Smooth muscle cell of the coronary artery (primary cell): Measurements from ENCODE around the gene DPEP2. TPM values are rescaled to one million over a fixed set of nuclear protein-coding genes. Genes with fewer than 3 reads are reported as not detected.

Experiments used
- total RNA-seq: library from RNA; depleted of rRNA; stranded (reverse); fragments of >200 nt; gene quantifications from 2 replicates; pipeline ENCODE4 v1.2.3, GENCODE V29; 2014; ENCODE audit warnings: low replicate concordance

Gene DPEP2, protein sequence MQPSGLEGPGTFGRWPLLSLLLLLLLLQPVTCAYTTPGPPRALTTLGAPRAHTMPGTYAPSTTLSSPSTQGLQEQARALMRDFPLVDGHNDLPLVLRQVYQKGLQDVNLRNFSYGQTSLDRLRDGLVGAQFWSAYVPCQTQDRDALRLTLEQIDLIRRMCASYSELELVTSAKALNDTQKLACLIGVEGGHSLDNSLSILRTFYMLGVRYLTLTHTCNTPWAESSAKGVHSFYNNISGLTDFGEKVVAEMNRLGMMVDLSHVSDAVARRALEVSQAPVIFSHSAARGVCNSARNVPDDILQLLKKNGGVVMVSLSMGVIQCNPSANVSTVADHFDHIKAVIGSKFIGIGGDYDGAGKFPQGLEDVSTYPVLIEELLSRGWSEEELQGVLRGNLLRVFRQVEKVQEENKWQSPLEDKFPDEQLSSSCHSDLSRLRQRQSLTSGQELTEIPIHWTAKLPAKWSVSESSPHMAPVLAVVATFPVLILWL
- not detected in 2 replicates for total RNA-seq

DNA sequence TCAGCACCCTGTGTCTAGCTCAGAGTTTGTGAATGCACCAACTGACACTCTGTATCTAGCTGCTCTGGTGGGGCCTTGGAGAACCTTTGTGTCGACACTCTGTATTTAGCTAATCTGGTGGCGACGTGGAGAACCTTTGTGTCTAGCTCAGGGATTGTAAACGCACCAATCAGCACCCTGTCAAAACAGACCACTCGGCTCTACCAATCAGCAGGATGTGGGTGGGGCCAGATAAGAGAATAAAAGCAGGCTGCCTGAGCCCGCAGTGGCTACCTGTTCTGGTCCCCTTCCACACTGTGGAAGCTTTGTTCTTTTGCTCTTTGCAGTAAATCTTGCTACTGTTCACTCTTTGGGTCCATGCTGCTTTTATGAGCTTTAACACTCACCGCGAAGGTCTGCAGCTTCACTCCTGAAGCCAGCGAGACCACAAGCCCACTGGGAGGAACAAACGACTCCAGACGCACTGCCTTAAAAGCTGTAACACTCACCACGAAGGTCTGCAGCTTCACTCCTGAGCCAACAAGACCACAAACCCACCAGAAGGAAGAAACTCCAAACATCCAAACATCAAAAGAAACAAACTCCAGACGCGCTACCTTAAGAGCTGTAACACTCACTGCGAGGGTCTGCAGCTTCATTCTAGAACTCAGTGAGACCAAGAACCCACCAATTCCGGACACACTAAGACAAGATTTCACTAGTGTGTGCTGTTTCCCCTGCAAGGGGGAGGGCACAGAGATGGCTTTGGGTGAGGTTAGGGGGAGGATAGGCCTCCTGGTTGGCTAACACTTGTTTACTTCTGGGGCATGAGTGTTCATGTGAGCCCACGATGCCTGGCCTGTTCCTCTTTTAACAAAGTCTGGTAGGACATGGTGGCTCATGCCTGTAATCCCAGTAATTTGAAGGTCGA lies at the start of gene DPEP2:
DPEP2 (minus strand) TSS at position 706 of the 910 bp plus-strand sequence. CDS start 6,272 bp downstream, outside the sequence.

DNA sequence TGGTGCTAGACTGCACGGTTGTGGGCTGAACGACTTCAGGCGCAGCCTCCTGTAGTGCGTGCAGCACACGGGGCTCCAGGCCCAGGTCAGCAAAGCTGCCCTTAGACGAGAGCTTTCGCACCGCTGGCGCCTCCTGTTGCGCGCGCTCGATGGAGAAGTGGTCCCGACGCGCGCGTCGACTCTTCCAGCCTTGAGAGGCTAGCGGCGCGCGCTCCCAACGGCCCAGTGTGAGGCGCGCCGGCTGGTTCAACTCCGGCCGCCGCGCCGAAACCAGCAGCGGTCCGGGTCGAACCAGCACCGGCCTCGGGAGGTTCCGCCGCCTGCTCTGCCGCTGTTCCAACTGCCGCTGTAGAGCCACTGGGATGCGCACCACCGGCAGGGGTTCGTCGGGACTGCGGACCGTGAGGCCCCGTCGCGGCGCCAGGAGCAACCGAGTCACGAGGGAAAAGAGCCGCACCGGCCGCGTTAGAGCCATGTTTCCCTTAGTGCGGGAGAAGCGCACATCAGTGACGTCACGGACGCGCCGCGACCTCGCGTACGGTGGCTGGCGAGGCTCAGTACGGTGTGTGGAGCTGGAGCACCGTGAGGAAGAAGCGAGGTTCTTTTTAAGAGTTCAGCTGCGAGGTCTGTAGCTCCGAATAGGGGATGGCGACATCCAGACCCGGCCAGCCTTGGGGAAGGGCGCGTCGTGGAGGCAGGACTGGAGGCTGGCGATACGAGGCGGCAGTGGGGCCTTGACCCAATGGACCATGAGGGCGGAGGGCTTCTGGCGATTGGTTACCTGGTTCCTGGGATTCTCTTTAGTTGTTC lies 23.6 kb upstream of the DPEP2 start, which contains the start of the genes DDX28 and DUS2:
DDX28 (minus strand) TSS at position 505 of the 810 bp plus-strand sequence; CDS start at position 475, 30 bp downstream.
DUS2 (plus strand) TSS at position 557 of the 810 bp plus-strand sequence. CDS start 14,740 bp downstream, outside the sequence.

DNA sequence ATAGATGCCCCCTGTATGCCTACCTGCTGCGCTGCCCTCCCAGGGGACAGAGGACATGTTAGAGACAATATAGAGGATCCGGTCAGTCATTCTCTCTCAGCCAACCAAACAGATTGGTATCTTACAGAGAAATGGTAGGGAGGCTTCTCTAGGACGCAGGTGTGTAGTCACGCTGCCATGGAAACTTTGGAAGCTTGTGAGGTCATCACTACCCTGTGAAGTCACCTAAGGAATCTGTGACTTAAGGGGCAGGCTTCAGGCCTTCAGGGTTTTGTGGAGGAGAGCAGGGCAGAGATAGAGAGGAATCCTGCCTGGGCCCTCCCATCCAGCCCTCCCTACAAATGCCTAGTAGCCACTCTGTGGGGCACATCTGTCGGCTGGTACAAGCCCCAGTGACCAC lies 16.4 kb upstream of the DPEP2 start, which contains the start of gene DPEP2NB:
DPEP2NB (minus strand) TSS at position 231 of the 400 bp plus-strand sequence; CDS start at position 90, 141 bp downstream.

DNA sequence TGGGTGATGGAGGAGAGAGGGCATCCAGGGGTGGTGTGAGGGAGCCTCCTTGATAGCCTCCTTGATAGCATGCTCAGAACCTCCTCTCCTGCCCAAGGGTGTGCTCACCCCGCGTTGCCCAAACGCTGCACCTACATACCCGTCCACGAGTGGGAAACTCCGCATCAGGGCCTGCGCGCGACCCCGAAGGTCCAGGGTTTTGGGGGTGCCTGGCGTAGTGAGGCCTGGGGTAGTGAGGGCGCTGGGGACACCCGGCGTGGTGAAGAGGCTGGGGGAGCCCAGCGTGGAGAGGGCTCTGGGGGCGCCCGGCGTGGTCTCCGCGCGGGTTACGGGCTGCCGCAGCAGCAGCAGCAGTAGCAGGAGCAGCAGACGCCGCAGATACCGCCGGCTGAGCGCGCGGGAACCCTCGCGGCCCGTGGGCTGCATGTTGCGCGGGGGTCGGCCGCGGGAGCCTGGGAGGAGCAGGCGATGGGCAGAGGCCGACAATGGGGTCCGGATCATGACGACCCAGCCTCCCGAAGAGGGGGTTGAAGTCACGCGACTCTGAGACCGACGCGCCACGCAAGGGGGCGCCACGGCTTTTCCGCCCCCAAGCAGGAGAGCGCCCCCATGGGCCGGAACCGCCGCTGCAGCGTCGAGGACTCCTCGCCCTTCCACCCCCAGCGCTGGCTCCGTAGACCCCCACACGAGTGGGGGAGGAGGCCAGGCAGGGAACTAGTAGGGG lies 19.2 kb downstream of the DPEP2 start, which contains the start of gene DPEP3:
DPEP3 (minus strand) TSS at position 545 of the 724 bp plus-strand sequence; CDS start at position 426, 119 bp downstream.

DNA sequence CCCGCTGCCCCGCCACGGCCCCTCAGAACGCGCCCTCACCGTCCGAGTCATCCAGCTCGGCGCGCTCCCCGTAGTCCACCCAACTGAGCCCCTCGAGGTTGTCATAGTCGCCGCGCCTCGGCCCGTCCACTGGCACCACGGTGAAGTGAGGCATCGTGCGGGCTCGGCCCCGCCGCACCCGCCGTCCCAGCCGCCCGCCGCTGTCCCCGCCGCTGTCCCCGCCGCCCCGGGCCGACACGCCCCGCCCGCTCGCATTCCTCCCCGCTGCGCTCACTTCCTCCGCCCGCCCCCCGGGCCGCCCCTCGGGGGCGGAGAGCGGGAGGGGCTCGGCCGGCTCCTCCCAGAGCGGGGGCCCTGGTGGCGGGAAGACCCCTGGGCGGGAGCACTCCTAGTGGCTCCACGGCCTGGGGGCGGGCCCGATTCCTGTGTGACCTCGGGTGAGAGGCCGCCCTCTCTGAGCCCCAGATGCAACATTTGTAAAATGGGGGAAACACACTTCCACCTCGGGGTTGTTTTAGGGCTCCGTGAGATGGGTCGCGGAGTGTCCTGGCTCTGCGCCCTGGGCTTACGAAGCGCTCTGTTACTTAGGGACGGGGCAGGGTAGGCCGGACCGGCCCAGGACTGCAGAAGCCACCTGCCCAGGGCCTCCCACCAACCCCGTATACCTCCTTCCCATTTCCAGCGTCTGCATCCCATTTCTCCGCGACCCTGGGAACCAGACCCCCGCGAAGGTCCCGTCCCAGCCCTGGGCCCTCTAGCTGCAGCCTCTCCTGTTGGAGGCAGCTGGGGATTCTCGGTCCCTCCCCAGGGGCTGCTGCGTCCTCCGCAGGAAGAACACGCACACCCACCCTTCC lies 30.7 kb downstream of the DPEP2 start, which contains the start of gene SLC12A4:
SLC12A4 (minus strand) TSS at position 238 of the 854 bp plus-strand sequence; CDS start at position 154, 84 bp downstream.

DNA sequence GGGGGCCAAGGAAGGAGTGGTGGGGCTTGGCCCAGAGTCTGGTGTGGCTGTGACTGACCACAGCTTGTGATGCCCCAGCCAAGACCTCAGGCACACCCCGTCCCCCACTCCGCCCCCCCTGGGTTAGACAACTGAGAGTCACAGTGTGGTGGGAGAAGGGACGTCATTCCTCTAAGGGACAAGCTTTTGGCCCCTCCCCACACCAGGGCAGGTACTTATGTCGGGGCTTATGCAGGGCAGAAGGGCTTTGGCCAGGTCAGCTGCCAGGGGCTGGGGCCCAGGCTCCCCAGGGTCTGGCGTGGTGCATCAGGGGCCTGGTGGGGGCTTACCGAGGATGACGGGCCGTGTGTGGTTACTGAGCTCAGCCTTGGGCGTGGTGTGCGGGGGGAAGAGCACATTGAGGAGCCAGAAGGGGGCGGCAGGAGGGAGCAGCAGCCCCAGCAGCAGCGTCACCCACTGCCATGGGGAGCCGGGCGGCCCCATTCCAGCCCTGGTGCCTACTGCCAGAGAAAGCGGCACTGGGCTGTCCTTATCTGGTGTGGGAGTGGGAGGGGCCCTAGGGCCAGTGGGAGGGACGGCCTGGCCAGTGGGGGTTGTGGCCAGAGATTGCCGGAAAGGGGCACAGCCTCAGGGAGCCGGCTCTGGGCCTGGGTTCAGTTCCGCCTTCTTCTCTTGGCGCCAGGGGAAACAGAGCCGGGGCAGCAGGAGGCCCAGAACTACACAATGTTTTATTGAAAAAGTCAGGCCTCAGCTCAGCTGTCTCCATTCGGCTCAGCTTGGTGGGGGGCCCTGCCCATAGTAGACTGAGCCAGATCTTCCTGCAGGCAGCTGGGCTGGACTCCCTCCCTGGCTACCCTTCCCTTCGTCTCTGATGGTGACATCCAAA lies 55.4 kb downstream of the DPEP2 start, which contains the start of gene LCAT:
LCAT (minus strand) TSS at position 502 of the 886 bp plus-strand sequence; CDS start at position 483, 19 bp downstream.

Other genes with a start within 250 kb of the DPEP2 start
- 2.7 and 5.9 TPM in 2 replicates for gene RANBP10, start 192.9 kb downstream of the DPEP2 start, total RNA-seq
- gene TSNAXIP1, start 192.6 kb downstream of the DPEP2 start, total RNA-seq: 1.2 and 1.9 TPM in 2 replicates
- gene THAP11, start 157.2 kb downstream of the DPEP2 start, total RNA-seq: 26.3 and 47.7 TPM in 2 replicates
- gene NUTF2, start 152.6 kb downstream of the DPEP2 start, total RNA-seq: 79.6 and 157 TPM in 2 replicates
- gene CENPT, start 151.8 kb downstream of the DPEP2 start, total RNA-seq: 18.3 and 23.8 TPM in 2 replicates
- gene EDC4, start 126.4 kb downstream of the DPEP2 start, total RNA-seq: 46.8 and 50.8 TPM in 2 replicates
- gene NRN1L, start 114.6 kb downstream of the DPEP2 start, total RNA-seq: not detected in 2 replicates
- gene PSKH1, start 106.2 kb downstream of the DPEP2 start, total RNA-seq: 13.5 and 31.1 TPM in 2 replicates
- 0.38 TPM in 1 of 2 replicates, not detected in the other for gene CTRL, start 67.6 kb downstream of the DPEP2 start, total RNA-seq
- gene PSMB10, start 62.6 kb downstream of the DPEP2 start, total RNA-seq: 64.9 and 89.9 TPM in 2 replicates
- 3.3 and 4.6 TPM in 2 replicates for gene LCAT, start 55.4 kb downstream of the DPEP2 start, total RNA-seq
- 119 and 184 TPM in 2 replicates for gene SLC12A4, start 30.8 kb downstream of the DPEP2 start, total RNA-seq
- gene DPEP3, start 19.0 kb downstream of the DPEP2 start, total RNA-seq: not detected in 2 replicates
- not detected in 2 replicates for gene DPEP2NB, start 16.4 kb upstream of the DPEP2 start, total RNA-seq
- gene DDX28, start 23.7 kb upstream of the DPEP2 start, total RNA-seq: 4.9 and 8.7 TPM in 2 replicates
- 11.7 and 14.4 TPM in 2 replicates for gene DUS2, start 23.8 kb upstream of the DPEP2 start, total RNA-seq
- gene NFATC3, start 85.9 kb upstream of the DPEP2 start, total RNA-seq: 5.9 and 8.2 TPM in 2 replicates
- gene ESRP2, start 236.6 kb upstream of the DPEP2 start, total RNA-seq: under 0.01 TPM in 1 of 2 replicates, not detected in the other
- gene PLA2G15, start 245.9 kb upstream of the DPEP2 start, total RNA-seq: 18.6 and 23.8 TPM in 2 replicates